Right lobe of liver (tissue), 6 donors: ENCODE measurements around the gene CCDC77. TPM values are rescaled to one million over a fixed set of nuclear protein-coding genes. Genes with fewer than 3 reads are reported as not detected.
A peak's percentile ranks its signal among the peaks of the same experiment; 100 is the strongest.

ENCODE experiments used
- ATAC-seq, 4 donors: fragments of 200-7000 bp; cut with Tn5 transposase; one replicate each; pipeline ENCODE4 v1.9.1; 2020; ENCODE audit warnings: mild to moderate bottlenecking in 4 of 4, moderate library complexity in 4 of 4
- DNase-seq, 3 donors: peaks; one replicate each; pipeline ENCODE4 v3.0.0-alpha.2; 2020
- H3K27ac ChIP-seq, 3 donors: fragments of 200-600 bp; one replicate each; pipeline ENCODE4 v1.8.0; 2022
- H3K27me3 ChIP-seq, 2 donors: fragments of 200-600 bp; one replicate each; pipeline ENCODE4 v1.8.0; 2022
- H3K36me3 ChIP-seq, 4 donors: fragments of 200-600 bp; sonication (generic) in 1 of 4; one replicate each; pipeline versions ENCODE4 v1.5.1 to v1.8.0; 2017 to 2022; ENCODE audit warnings: control low read depth in 1 of 4
- H3K4me1 ChIP-seq, 4 donors: fragments of 200-600 bp; sonication (generic) in 1 of 4; one replicate each; pipeline versions ENCODE4 v1.5.1 to v1.8.0; 2017 to 2022; ENCODE audit warnings: control low read depth in 1 of 4
- H3K4me3 ChIP-seq, 3 donors: fragments of 200-600 bp; one replicate each; pipeline ENCODE4 v1.8.0; 2022
- H3K9me3 ChIP-seq, 4 donors: fragments of 200-600 bp; sonication (generic) in 1 of 4; one replicate each; pipeline versions ENCODE4 v1.5.1 to v1.8.0; 2017 to 2022; ENCODE audit warnings: control low read depth in 1 of 4
- CTCF ChIP-seq, 4 donors: fragments of 200-600 bp in 3 of 4; fragments of 450-650 bp in 1 of 4; IDR thresholded peaks; one replicate each; pipeline versions ENCODE4 v1.5.1 to v1.8.0; 2016 to 2022; ENCODE audit warnings: antibody characterized with exemption in 4 of 4, mild to moderate bottlenecking in 2 of 4
- POLR2A ChIP-seq: fragments of 450-650 bp; IDR thresholded peaks from one replicate; pipeline ENCODE4 v1.6.1; 2017; ENCODE audit warnings: antibody characterized with exemption, mild to moderate bottlenecking
- WGBS: methylation state at CpG from one replicate; pipeline ENCODE4 v1.1.6; 2018; ENCODE audit warnings: low coverage, low lambda C conversion rate; ENCODE audit not compliant: insufficient coverage; ENCODE audit errors: missing lambda C conversion rate; 5-methylcytosine and 5-hydroxymethylcytosine counted together
- intact Hi-C, 2 donors: fragments of 100-400 bp; cut with DNase I; formaldehyde crosslinking; loops; one replicate each; pipeline versions ENCODE4 v1.11.2 to v1.14.1; 2022
- total RNA-seq, 6 experiments: library from RNA; depleted of rRNA in 2 of 6; stranded (reverse); fragments of >200 nt in 2 of 6; fragmentation: NEBNext Ultra II Directional in 3 of 6; extraction: Animal tissue kit (Norgen Biotek cat#: 25700) in 3 of 6; gene quantifications; one replicate each; pipeline versions ENCODE4 v1.1.0 to v1.2.4, GENCODE V29; 2016 to 2023
- donor health status: DM: no; HTN: yes; CAD: no.
- donor health status: DM: no; HTN: no; CAD: no.
- donor health status: DM: no; HTN: no; CAD: no.
- donor health status: DM: no; HTN: yes; CAD: no.
- donor health status: DM: no; HTN: yes; CAD: no.

CCDC77 gene
- total RNA-seq, 6 experiments from 2014 or later, result 1.9 to 3.8 (median 2.1) TPM

GRCh38 chr12:457676-458075 is 56.2 kb downstream of the CCDC77 start:
- no peaks in the 10 kb centered on the region for H3K9me3 ChIP-seq
- H3K27me3 ChIP-seq, result no peaks in the 10 kb centered on the region
- TF ChIP-seq CTCF (IDR thresholded peaks at IDR 0.05) (no peak), POLR2A (no peak)
- intact Hi-C loops, result loop anchor here in 1 of 2 donors (5.0 kb wide), 1 partner anchor 95 kb away; no protein-coding TSS in a partner anchor
- DNase-seq (no peak), ATAC-seq (no peak)
- no peak overlapping the region for H3K27ac ChIP-seq
- H3K4me3 ChIP-seq, result no peak overlapping the region
- H3K4me1 ChIP-seq, result peaks cover 0 to 5% (median 0%) of the 10 kb centered on the region in 4 donors
- no peaks in the 10 kb centered on the region for H3K36me3 ChIP-seq
- 79% methylated on average over 4 of the region's 4 CpGs for WGBS

GRCh38 chr12:459050-459429 is 57.6 kb downstream of the CCDC77 start:
- peak overlapping the region in 1 of 3 donors; percentile 58 for H3K4me3 ChIP-seq
- H3K27ac ChIP-seq, result no peak overlapping the region

GRCh38 chr12:459430-460258 is 58.2 kb downstream of the CCDC77 start, which contains the start of gene B4GALNT3:
B4GALNT3 (plus strand) TSS chr12:459939; CDS start chr12:460377, 438 bp downstream.
- Histone ChIP-seq H3K4me1 (peaks cover 0 to 5% (median 0%) of the 10 kb centered on the region in 4 donors), H3K4me3 (peak within 1 kb of the TSS; percentile 29 to 58 (median 46)), H3K9me3 (no peaks in the 10 kb centered on the region), H3K27ac (no peak within 1 kb of the TSS), H3K36me3 (no peaks in the 10 kb centered on the region), H3K27me3 (no peaks in the 10 kb centered on the region)
- intact Hi-C loops, result loop anchor here in 1 of 2 donors (5.0 kb wide), 1 partner anchor 93 kb away; no protein-coding TSS in a partner anchor
- no peak for TF ChIP-seq CTCF (IDR thresholded peaks at IDR 0.05)
- TF ChIP-seq POLR2A, result no peak
- peak; percentile 47 to 60 (median 52) for DNase-seq
- ATAC-seq, result peak; percentile 71 to 84 (median 81)
- WGBS, result 14% methylated on average over 9 of the region's 82 CpGs

More at GRCh38 chr12:459050-459429, 57.6 kb downstream of the CCDC77 start:
- no peaks in the 10 kb centered on the region for H3K36me3 ChIP-seq
- no peak for TF ChIP-seq POLR2A
- TF ChIP-seq CTCF (IDR thresholded peaks at IDR 0.05), result no peak
- intact Hi-C loops, result loop anchor here in 1 of 2 donors (5.0 kb wide), 1 partner anchor 93 kb away; no protein-coding TSS in a partner anchor
- H3K9me3 ChIP-seq, result no peaks in the 10 kb centered on the region
- WGBS, result 46% methylated on average over 5 of the region's 5 CpGs
- ATAC-seq (no peak), DNase-seq (no peak)
- H3K27me3 ChIP-seq, result no peaks in the 10 kb centered on the region
- peaks cover 0 to 5% (median 0%) of the 10 kb centered on the region in 4 donors for H3K4me1 ChIP-seq

- TF ChIP-seq POLR2A (no peak), CTCF (IDR thresholded peaks at IDR 0.05) (no peak)
- Histone ChIP-seq H3K4me3 (peak overlapping the region; percentile 29 to 58 (median 46)), H3K27ac (no peak overlapping the region), H3K9me3 (no peaks in the 10 kb centered on the region), H3K36me3 (no peaks in the 10 kb centered on the region), H3K4me1 (peaks cover 0 to 5% (median 0%) of the 10 kb centered on the region in 4 donors), H3K27me3 (no peaks in the 10 kb centered on the region)
- intact Hi-C loops, result no loop called here
- WGBS, result 17% methylated on average over 11 of the region's 109 CpGs
- ATAC-seq (peak; percentile 39 to 57 (median 49)), DNase-seq (peak in 1 of 3 donors; percentile 53)
These were observed 59.1 kb downstream of the CCDC77 start for GRCh38 chr12:460261-461230.
